Measurements from ENCODE around the gene TOP2A. TPM values are rescaled to one million over a fixed set of nuclear protein-coding genes. Genes with fewer than 3 reads are reported as not detected.

Gene TOP2A
- total RNA-seq, 6 experiments from 2014 or later, result 0.22 to 7.3 (median 3.0) TPM

- TF ChIP-seq CTCF (IDR thresholded peaks at IDR 0.05), result no peak
- TF ChIP-seq POLR2A (IDR thresholded peaks at IDR 0.05), result no peak
- no peaks in the 10 kb centered on the region for H3K36me3 ChIP-seq
- H3K4me3 ChIP-seq, result no peak overlapping the region
- no peaks in the 10 kb centered on the region for H3K27me3 ChIP-seq
- intact Hi-C loops (cut with DNase I), result no loop called here
- H3K9me3 ChIP-seq, result no peaks in the 10 kb centered on the region
- H3K27ac ChIP-seq, result no peak overlapping the region
- DNase-seq, result no peak
- no peak for ATAC-seq
- WGBS (ENCODE audit: insufficient coverage, low coverage, low lambda C conversion rate, missing lambda C conversion rate), result 71% methylated on average over 6 of the region's 10 CpGs
- no peaks in the 10 kb centered on the region for H3K4me1 ChIP-seq
Measured at GRCh38 chr17:40430272-40431230, 12.9 kb upstream of the TOP2A start.

GRCh38 chr17:40427002-40427491, 9.4 kb upstream of the TOP2A start:
- no peaks in the 10 kb centered on the region for H3K36me3 ChIP-seq
- H3K9me3 ChIP-seq, result no peaks in the 10 kb centered on the region
- DNase-seq (no peak), ATAC-seq (no peak)
- intact Hi-C loops (cut with DNase I), result no loop called here
- TF ChIP-seq CTCF (IDR thresholded peaks at IDR 0.05), result no peak
- TF ChIP-seq POLR2A (IDR thresholded peaks at IDR 0.05), result no peak
- H3K27ac ChIP-seq, result no peak overlapping the region
- no peaks in the 10 kb centered on the region for H3K27me3 ChIP-seq
- no peak overlapping the region for H3K4me3 ChIP-seq
- H3K4me1 ChIP-seq, result peaks cover 0 to 5% (median 0%) of the 10 kb centered on the region in 4 donors

- H3K9me3 ChIP-seq, result no peaks in the 10 kb centered on the region
- ATAC-seq, result no peak
- no peaks in the 10 kb centered on the region for H3K27me3 ChIP-seq
- TF ChIP-seq CTCF (IDR thresholded peaks at IDR 0.05), result no peak
- no peak for TF ChIP-seq POLR2A (IDR thresholded peaks at IDR 0.05)
- intact Hi-C loops (cut with DNase I), result no loop called here
- no peaks in the 10 kb centered on the region for H3K36me3 ChIP-seq
- WGBS (ENCODE audit: insufficient coverage, low coverage, low lambda C conversion rate, missing lambda C conversion rate), result 47% methylated on average over 3 of the region's 4 CpGs
- H3K27ac ChIP-seq, result no peak overlapping the region
- peaks cover 0 to 5% (median 0%) of the 10 kb centered on the region in 4 donors for H3K4me1 ChIP-seq
- H3K4me3 ChIP-seq, result no peak overlapping the region
- DNase-seq, result peak in 1 of 3 donors; percentile 38
Measured at GRCh38 chr17:40425741-40426140, 8.0 kb upstream of the TOP2A start.

GRCh38 chr17:40422990-40423633, 5.4 kb upstream of the TOP2A start:
- intact Hi-C loops (cut with DNase I), result no loop called here
- TF ChIP-seq POLR2A (IDR thresholded peaks at IDR 0.05), result no peak
- peak in 1 of 4 donors; percentile 14 for TF ChIP-seq CTCF (IDR thresholded peaks at IDR 0.05)
- H3K4me3 ChIP-seq, result no peak overlapping the region
- DNase-seq (no peak), ATAC-seq (peak in 3 of 4 donors; percentile 24 to 38 (median 37))
- peaks cover 0 to 5% (median 0%) of the 10 kb centered on the region in 4 donors for H3K4me1 ChIP-seq
- H3K27me3 ChIP-seq, result no peaks in the 10 kb centered on the region
- H3K27ac ChIP-seq, result no peak overlapping the region
- H3K36me3 ChIP-seq, result no peaks in the 10 kb centered on the region
- 67% methylated on average over 3 of the region's 3 CpGs for WGBS (ENCODE audit: insufficient coverage, low coverage, low lambda C conversion rate, missing lambda C conversion rate)
- no peaks in the 10 kb centered on the region for H3K9me3 ChIP-seq
